B cell (primary cell): ENCODE measurements around the gene GHRL.

Experiments used
- EZH2 ChIP-seq: IDR thresholded peaks from 2 replicates; pipeline ENCODE4 v1.6.1; 2012; ENCODE audit warnings: borderline replicate concordance, low read depth, mild to moderate bottlenecking, moderate library complexity, low read length; ENCODE audit not compliant: insufficient read depth, poor library complexity, severe bottlenecking
- TF ChIP-seq, protein P1 (sequence below): fragments of 200-600 bp; IDR thresholded peaks from one replicate; pipeline ENCODE4 v1.8.0; 2022; ENCODE audit warnings: antibody characterized with exemption, mild to moderate bottlenecking

DNA sequence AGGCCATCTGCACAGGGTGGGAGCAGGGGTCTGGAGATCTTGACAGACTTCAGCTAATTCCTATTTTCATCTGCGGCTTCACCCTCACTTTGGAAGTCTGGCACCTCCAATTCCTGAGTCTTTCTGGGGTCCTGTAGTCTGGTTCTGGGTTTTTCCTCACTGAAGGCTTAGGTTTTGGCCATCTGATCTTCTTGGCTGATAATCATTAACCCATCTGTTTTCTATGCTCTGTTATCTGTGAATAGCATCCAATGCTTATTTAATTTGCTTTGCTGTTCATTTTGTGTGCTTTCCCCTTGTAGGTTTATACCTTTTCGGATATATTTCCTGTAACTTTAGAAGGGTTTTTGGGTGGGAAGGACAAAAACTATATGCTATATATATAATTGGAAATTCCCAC, 26.9 kb downstream of the GHRL start:
- TF ChIP-seq, protein P1, sequence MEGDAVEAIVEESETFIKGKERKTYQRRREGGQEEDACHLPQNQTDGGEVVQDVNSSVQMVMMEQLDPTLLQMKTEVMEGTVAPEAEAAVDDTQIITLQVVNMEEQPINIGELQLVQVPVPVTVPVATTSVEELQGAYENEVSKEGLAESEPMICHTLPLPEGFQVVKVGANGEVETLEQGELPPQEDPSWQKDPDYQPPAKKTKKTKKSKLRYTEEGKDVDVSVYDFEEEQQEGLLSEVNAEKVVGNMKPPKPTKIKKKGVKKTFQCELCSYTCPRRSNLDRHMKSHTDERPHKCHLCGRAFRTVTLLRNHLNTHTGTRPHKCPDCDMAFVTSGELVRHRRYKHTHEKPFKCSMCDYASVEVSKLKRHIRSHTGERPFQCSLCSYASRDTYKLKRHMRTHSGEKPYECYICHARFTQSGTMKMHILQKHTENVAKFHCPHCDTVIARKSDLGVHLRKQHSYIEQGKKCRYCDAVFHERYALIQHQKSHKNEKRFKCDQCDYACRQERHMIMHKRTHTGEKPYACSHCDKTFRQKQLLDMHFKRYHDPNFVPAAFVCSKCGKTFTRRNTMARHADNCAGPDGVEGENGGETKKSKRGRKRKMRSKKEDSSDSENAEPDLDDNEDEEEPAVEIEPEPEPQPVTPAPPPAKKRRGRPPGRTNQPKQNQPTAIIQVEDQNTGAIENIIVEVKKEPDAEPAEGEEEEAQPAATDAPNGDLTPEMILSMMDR: no peak
- TF ChIP-seq EZH2: no peak
